Measurements from ENCODE around the gene DLGAP1.

DLGAP1 gene

DNA sequence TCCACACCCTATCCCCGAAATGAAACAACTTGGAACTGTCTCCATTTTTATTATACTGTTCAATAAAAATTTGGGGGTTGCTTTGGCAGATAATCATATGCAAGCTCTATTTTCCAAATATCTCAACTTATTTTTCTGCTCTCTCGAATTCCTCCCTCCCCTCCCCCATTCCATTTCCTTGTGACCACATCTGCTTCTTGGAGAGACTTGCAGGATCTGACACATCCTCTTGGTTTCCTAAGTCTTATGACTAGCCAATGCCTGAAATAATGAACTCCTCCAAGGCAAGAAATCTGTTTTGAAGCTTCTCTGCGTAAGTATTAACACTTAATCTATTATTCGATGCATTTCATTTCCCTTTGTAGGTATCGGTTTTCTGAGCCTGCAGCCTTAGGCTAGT is 989.1 kb downstream of the DLGAP1 start:
- ATAC-seq, result peak; percentile 55
- TF ChIP-seq TCF4 (CRISPR knock-in tag; IDR thresholded peaks at IDR 0.05; ENCODE audit: borderline replicate concordance), result no peak
- TF ChIP-seq BACH2 (CRISPR knock-in tag; IDR thresholded peaks at IDR 0.05; ENCODE audit: borderline replicate concordance), result no peak
- TF ChIP-seq ZNF70 (CRISPR knock-in tag; IDR thresholded peaks at IDR 0.05), result no peak
- TF ChIP-seq, protein P1, sequence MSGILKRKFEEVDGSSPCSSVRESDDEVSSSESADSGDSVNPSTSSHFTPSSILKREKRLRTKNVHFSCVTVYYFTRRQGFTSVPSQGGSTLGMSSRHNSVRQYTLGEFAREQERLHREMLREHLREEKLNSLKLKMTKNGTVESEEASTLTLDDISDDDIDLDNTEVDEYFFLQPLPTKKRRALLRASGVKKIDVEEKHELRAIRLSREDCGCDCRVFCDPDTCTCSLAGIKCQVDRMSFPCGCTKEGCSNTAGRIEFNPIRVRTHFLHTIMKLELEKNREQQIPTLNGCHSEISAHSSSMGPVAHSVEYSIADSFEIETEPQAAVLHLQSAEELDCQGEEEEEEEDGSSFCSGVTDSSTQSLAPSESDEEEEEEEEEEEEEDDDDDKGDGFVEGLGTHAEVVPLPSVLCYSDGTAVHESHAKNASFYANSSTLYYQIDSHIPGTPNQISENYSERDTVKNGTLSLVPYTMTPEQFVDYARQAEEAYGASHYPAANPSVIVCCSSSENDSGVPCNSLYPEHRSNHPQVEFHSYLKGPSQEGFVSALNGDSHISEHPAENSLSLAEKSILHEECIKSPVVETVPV (CRISPR knock-in tag; IDR thresholded peaks at IDR 0.05), result no peak
- no peak for TF ChIP-seq ARNTL (CRISPR knock-in tag; IDR thresholded peaks at IDR 0.05; ENCODE audit: borderline replicate concordance, low read depth)
- TF ChIP-seq, protein P2, sequence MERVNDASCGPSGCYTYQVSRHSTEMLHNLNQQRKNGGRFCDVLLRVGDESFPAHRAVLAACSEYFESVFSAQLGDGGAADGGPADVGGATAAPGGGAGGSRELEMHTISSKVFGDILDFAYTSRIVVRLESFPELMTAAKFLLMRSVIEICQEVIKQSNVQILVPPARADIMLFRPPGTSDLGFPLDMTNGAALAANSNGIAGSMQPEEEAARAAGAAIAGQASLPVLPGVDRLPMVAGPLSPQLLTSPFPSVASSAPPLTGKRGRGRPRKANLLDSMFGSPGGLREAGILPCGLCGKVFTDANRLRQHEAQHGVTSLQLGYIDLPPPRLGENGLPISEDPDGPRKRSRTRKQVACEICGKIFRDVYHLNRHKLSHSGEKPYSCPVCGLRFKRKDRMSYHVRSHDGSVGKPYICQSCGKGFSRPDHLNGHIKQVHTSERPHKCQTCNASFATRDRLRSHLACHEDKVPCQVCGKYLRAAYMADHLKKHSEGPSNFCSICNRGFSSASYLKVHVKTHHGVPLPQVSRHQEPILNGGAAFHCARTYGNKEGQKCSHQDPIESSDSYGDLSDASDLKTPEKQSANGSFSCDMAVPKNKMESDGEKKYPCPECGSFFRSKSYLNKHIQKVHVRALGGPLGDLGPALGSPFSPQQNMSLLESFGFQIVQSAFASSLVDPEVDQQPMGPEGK (CRISPR knock-in tag; IDR thresholded peaks at IDR 0.05; ENCODE audit: borderline replicate concordance), result no peak
- TF ChIP-seq, protein P3, sequence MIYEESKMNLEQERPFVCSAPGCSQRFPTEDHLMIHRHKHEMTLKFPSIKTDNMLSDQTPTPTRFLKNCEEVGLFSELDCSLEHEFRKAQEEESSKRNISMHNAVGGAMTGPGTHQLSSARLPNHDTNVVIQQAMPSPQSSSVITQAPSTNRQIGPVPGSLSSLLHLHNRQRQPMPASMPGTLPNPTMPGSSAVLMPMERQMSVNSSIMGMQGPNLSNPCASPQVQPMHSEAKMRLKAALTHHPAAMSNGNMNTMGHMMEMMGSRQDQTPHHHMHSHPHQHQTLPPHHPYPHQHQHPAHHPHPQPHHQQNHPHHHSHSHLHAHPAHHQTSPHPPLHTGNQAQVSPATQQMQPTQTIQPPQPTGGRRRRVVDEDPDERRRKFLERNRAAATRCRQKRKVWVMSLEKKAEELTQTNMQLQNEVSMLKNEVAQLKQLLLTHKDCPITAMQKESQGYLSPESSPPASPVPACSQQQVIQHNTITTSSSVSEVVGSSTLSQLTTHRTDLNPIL (CRISPR knock-in tag; IDR thresholded peaks at IDR 0.05; ENCODE audit: low read depth), result no peak
- TF ChIP-seq, protein P4, sequence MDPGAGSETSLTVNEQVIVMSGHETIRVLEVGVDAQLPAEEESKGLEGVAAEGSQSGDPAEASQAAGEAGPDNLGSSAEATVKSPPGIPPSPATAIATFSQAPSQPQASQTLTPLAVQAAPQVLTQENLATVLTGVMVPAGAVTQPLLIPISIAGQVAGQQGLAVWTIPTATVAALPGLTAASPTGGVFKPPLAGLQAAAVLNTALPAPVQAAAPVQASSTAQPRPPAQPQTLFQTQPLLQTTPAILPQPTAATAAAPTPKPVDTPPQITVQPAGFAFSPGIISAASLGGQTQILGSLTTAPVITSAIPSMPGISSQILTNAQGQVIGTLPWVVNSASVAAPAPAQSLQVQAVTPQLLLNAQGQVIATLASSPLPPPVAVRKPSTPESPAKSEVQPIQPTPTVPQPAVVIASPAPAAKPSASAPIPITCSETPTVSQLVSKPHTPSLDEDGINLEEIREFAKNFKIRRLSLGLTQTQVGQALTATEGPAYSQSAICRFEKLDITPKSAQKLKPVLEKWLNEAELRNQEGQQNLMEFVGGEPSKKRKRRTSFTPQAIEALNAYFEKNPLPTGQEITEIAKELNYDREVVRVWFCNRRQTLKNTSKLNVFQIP (CRISPR knock-in tag; IDR thresholded peaks at IDR 0.05; ENCODE audit: borderline replicate concordance, low read depth), result no peak

DNA sequence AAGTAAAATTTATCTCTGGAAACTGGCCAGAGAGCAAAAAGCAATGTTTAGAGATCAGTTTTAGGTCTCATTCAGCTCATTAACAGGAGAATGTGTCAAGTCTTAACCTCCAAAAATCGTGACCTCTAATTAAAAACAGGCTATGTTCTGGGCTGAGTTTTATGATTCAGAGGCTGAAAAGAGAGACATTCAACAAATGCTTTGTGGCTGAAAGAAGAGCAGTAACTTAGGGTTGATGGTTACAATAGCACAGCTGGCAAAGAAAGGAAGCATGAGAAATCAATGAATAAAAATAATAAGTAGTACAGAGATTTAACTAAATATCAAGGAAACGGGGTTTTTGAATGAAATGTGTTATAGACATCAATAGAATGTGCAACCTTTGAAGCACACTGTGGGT is 992.1 kb downstream of the DLGAP1 start:
- peak; percentile 53; the same call in 2 of the 3 replicates for ATAC-seq

More for the DNA sequence above, 992.1 kb downstream of the DLGAP1 start:
- TF ChIP-seq GLIS3 (CRISPR knock-in tag; IDR thresholded peaks at IDR 0.05), result no peak
- TF ChIP-seq ZC3H10 (CRISPR knock-in tag; IDR thresholded peaks at IDR 0.05), result no peak
- no peak for TF ChIP-seq OSR1 (CRISPR knock-in tag; IDR thresholded peaks at IDR 0.05)
- TF ChIP-seq BACH2 (CRISPR knock-in tag; IDR thresholded peaks at IDR 0.05; ENCODE audit: borderline replicate concordance), result no peak
- no peak for TF ChIP-seq ESRRG (CRISPR knock-in tag; IDR thresholded peaks at IDR 0.05)
- TF ChIP-seq ZNF70 (CRISPR knock-in tag; IDR thresholded peaks at IDR 0.05), result no peak
- TF ChIP-seq, protein P2 (CRISPR knock-in tag; IDR thresholded peaks at IDR 0.05; ENCODE audit: borderline replicate concordance), result no peak
- no peak for TF ChIP-seq TOX (CRISPR knock-in tag; IDR thresholded peaks at IDR 0.05; ENCODE audit: borderline replicate concordance)
- no peak for TF ChIP-seq TCF4 (CRISPR knock-in tag; IDR thresholded peaks at IDR 0.05; ENCODE audit: borderline replicate concordance)
- TF ChIP-seq RARB (CRISPR knock-in tag; IDR thresholded peaks at IDR 0.05), result no peak
- TF ChIP-seq ZFP30 (CRISPR knock-in tag; IDR thresholded peaks at IDR 0.05), result no peak
- no peak for TF ChIP-seq ISL1 (CRISPR knock-in tag; IDR thresholded peaks at IDR 0.05)
- TF ChIP-seq, protein P4 (CRISPR knock-in tag; IDR thresholded peaks at IDR 0.05; ENCODE audit: borderline replicate concordance, low read depth), result no peak
- no peak for TF ChIP-seq ARNTL (CRISPR knock-in tag; IDR thresholded peaks at IDR 0.05; ENCODE audit: borderline replicate concordance, low read depth)
- TF ChIP-seq, protein P5, sequence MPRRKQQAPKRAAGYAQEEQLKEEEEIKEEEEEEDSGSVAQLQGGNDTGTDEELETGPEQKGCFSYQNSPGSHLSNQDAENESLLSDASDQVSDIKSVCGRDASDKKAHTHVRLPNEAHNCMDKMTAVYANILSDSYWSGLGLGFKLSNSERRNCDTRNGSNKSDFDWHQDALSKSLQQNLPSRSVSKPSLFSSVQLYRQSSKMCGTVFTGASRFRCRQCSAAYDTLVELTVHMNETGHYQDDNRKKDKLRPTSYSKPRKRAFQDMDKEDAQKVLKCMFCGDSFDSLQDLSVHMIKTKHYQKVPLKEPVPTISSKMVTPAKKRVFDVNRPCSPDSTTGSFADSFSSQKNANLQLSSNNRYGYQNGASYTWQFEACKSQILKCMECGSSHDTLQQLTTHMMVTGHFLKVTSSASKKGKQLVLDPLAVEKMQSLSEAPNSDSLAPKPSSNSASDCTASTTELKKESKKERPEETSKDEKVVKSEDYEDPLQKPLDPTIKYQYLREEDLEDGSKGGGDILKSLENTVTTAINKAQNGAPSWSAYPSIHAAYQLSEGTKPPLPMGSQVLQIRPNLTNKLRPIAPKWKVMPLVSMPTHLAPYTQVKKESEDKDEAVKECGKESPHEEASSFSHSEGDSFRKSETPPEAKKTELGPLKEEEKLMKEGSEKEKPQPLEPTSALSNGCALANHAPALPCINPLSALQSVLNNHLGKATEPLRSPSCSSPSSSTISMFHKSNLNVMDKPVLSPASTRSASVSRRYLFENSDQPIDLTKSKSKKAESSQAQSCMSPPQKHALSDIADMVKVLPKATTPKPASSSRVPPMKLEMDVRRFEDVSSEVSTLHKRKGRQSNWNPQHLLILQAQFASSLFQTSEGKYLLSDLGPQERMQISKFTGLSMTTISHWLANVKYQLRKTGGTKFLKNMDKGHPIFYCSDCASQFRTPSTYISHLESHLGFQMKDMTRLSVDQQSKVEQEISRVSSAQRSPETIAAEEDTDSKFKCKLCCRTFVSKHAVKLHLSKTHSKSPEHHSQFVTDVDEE (CRISPR knock-in tag; IDR thresholded peaks at IDR 0.05), result no peak
- TF ChIP-seq, protein P3 (CRISPR knock-in tag; IDR thresholded peaks at IDR 0.05; ENCODE audit: low read depth), result no peak
- no peak for TF ChIP-seq ZNF565 (CRISPR knock-in tag; conservative IDR thresholded peaks at IDR 0.05; ENCODE audit: low read depth)

Measured in SK-N-SH treated with all-trans-retinoic acid at 6 μM for 48 hours (cell line).